H1 (cell line): ENCODE measurements around the gene FBXL16. TPM values are rescaled to one million over a fixed set of nuclear protein-coding genes. Genes with fewer than 3 reads are reported as not detected.

Experiments
- RFX5 ChIP-seq: IDR thresholded peaks from 2 replicates; pipeline ENCODE4 v1.6.1; 2011; ENCODE audit warnings: low read depth, low read length, improper control_type of control experiment, borderline replicate concordance
- polyA plus RNA-seq, 7 experiments: library from polyadenylated mRNA; depleted of rRNA in 3 of 7; stranded (reverse) in 5 of 7; unstranded in 2 of 7; fragments of >200 nt in 5 of 7; fragments of 200-250 nt in 2 of 7; gene quantifications; 1 replicate in 5 of 7; 2 replicates in 1 of 7; 4 replicates in 1 of 7; pipeline versions ENCODE4 v1.2.1 to v1.2.3, GENCODE V29; 2011 to 2013; ENCODE audit warnings: missing spikeins in 2 of 7, mixed read lengths in 2 of 7
- total RNA-seq: library from RNA; stranded (reverse); fragmentation: NEBNext Ultra II Directional; extraction: Animal tissue kit (Norgen Biotek cat#: 25700); gene quantifications from 2 replicates; pipeline ENCODE4 v1.2.1, GENCODE V29; 2021

FBXL16 gene
- total and polyA plus RNA-seq, 2 of the 8 experiments (the other 6 are each of a cell fraction or from before 2014, with no cell fraction given), result 12.5 to 12.8 TPM

DNA sequence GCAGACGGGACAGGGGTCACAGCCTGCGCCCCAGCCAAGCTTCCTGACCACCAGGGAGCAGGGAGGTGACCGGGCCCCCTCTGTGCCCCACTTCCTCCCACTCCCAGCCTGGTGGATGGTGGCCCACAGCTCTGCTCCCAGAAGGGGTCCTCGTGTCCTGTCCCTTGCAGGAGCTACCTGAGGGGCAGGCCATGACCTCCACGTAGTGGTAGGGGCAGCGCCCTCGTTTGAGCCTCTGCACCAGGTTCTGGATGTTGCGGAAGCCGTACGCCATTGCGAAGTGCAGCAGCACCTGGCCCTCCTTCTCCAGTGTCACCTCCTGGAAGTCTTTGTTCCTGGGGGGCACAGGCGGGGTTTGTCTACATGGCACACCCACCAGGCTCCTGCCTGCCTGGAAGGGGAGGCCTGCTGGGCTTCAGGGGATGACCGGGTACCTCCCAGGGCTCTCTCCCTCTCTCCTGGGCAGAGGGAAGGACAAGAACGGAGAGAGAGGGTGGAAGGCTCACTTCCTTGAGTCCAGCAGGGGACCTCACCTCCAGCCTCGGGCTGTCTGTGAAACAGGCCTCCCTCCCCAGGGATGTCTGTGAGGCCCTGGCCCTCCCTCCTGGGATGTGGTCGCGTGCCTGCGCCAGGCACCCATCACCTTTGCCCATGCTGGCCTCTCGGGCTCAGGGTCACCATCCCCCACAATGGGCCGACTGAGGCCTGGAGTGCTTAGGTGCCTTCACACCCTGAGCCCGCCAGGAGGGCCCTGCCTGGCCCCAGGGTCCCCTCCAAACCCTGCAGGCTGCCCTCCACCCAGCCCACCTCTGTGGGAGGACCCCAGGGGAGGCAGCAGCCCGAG, 25.3 kb upstream of the FBXL16 start (continued):
- TF ChIP-seq RFX5, result no peak
